Measurements from ENCODE around the gene CDKN2D.

Gene CDKN2D

DNA sequence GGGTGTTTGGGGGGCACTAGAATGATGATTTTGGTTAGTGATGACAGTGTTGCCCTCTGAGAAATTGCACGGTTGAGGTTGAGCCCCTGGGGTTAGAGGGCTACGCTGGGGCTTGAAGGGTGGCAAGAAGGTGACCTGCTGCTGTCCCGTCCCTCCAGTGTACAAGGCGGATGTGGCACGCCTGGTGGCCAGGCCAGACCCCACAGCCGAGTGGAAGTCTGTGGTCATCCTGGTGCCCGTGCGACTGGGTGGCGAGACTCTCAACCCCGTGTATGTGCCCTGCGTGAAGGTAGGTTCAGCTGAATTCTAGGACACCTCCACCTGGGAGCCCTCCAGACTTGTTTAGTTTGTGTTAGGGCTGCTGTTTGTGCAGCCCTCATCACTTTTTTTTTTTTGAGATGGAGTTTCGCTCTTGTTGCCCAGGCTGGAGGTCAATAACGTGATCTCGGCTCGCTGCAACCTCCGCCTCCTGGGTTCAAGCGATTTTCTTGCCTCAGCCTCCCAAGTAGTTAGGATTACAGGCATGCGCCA lies 20.0 kb downstream of the CDKN2D start:
- no peak overlapping the region for H3K4me3 ChIP-seq (ENCODE audit: insufficient read depth, low read length, poor library complexity, severe bottlenecking)
- H3K9ac ChIP-seq (ENCODE audit: low read length): no peak overlapping the region
- no peaks in the 10 kb centered on the region; the same call in 1 of the 2 replicates for H4K20me1 ChIP-seq (ENCODE audit: low read depth, low read length)
- no peaks in the 10 kb centered on the region for H3K27me3 ChIP-seq (ENCODE audit: low read length)
- H3K9me3 ChIP-seq (ENCODE audit: insufficient read depth, low read length): no peaks in the 10 kb centered on the region
- TF ChIP-seq EZH2phosphoT487 (conservative IDR thresholded peaks at IDR 0.05; ENCODE audit: low read length): no peak
- TF ChIP-seq, protein P1, sequence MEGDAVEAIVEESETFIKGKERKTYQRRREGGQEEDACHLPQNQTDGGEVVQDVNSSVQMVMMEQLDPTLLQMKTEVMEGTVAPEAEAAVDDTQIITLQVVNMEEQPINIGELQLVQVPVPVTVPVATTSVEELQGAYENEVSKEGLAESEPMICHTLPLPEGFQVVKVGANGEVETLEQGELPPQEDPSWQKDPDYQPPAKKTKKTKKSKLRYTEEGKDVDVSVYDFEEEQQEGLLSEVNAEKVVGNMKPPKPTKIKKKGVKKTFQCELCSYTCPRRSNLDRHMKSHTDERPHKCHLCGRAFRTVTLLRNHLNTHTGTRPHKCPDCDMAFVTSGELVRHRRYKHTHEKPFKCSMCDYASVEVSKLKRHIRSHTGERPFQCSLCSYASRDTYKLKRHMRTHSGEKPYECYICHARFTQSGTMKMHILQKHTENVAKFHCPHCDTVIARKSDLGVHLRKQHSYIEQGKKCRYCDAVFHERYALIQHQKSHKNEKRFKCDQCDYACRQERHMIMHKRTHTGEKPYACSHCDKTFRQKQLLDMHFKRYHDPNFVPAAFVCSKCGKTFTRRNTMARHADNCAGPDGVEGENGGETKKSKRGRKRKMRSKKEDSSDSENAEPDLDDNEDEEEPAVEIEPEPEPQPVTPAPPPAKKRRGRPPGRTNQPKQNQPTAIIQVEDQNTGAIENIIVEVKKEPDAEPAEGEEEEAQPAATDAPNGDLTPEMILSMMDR (IDR thresholded peaks at IDR 0.05; ENCODE audit: insufficient read depth, low read length, poor library complexity, severe bottlenecking): no peak
- H3K27ac ChIP-seq (ENCODE audit: low read depth, low read length): no peak overlapping the region
- H3K4me2 ChIP-seq (ENCODE audit: low read depth, low read length, poor library complexity, severe bottlenecking): no peak overlapping the region
- H3F3A ChIP-seq (ENCODE audit: insufficient read depth): peaks cover 14% of the 10 kb centered on the region
- H3K9me2 ChIP-seq (replicated peaks; ENCODE audit: insufficient read depth, low read length): no peaks in the 10 kb centered on the region
- H2AFZ ChIP-seq (ENCODE audit: low read depth, low read length, severe bottlenecking): no peak overlapping the region
- peaks cover 3% of the 10 kb centered on the region; the same call in 1 of the 2 replicates for H3K36me3 ChIP-seq (ENCODE audit: low read length)
- peaks cover 7% of the 10 kb centered on the region; the same call in 1 of the 2 replicates for H3K79me2 ChIP-seq (ENCODE audit: insufficient read depth, low read length)

DNA sequence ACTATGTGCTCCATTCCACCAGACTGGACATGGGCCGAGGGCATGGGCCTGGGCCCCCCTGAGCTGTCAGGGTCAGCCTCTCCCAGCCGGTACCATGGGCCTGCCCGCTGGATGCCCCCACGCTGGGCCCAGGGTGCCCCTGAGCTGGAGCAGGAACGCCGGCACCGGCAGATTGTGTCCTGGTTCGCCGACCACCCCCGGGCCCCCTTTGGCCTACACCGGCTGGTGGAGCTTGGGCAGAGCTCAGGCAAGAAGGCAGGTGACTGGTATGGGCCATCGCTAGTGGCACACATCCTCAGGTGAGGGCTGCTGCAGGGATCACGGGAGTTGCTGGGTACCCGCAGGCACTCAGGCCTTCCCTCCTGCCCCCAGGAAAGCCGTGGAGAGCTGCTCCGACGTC lies 22.0 kb downstream of the CDKN2D start:
- no peaks in the 10 kb centered on the region for H3K36me3 ChIP-seq (ENCODE audit: low read length)
- no peaks in the 10 kb centered on the region for H4K20me1 ChIP-seq (ENCODE audit: low read depth, low read length)
- H3F3A ChIP-seq (ENCODE audit: insufficient read depth): peaks cover 10% of the 10 kb centered on the region
- no peaks in the 10 kb centered on the region for H3K9me2 ChIP-seq (replicated peaks; ENCODE audit: insufficient read depth, low read length)
- H3K4me2 ChIP-seq (ENCODE audit: low read depth, low read length, poor library complexity, severe bottlenecking): no peak overlapping the region
- no peaks in the 10 kb centered on the region for H3K27me3 ChIP-seq (ENCODE audit: low read length)
- H3K79me2 ChIP-seq (ENCODE audit: insufficient read depth, low read length): peaks cover 7% of the 10 kb centered on the region; the same call in 1 of the 2 replicates
- H3K4me3 ChIP-seq (ENCODE audit: insufficient read depth, low read length, poor library complexity, severe bottlenecking): no peak overlapping the region
- H3K9me3 ChIP-seq (ENCODE audit: insufficient read depth, low read length): no peaks in the 10 kb centered on the region
- no peak overlapping the region for H3K9ac ChIP-seq (ENCODE audit: low read length)
- H2AFZ ChIP-seq (ENCODE audit: low read depth, low read length, severe bottlenecking): no peak overlapping the region
- H3K27ac ChIP-seq (ENCODE audit: low read depth, low read length): no peak overlapping the region
- TF ChIP-seq EZH2phosphoT487 (conservative IDR thresholded peaks at IDR 0.05; ENCODE audit: low read length): no peak
- TF ChIP-seq, protein P1 (IDR thresholded peaks at IDR 0.05; ENCODE audit: insufficient read depth, low read length, poor library complexity, severe bottlenecking): no peak

DNA sequence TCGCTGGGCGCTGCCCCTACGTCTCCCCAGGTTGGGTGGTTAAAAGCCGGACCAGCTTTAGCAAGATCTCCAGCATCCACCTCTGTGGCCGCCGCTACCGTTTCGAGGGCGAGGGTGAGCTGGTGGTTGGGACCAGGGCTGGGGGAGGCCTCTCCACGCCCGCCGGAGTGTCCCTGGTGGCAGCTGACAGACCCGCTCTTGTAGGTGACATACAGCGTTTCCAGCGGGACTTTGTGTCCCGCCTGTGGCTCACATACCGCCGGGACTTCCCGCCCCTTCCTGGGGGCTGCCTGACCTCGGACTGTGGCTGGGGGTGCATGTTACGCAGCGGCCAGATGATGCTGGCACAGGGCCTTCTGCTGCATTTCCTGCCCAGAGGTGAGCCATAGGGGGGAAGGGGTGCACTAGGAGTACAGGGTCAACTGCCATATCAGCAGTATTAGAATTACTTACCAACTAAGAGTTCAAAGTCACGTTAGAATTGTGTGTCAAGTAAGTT lies 24.0 kb downstream of the CDKN2D start:
- Histone ChIP-seq H3K9me2 (replicated peaks; ENCODE audit: insufficient read depth, low read length) (no peaks in the 10 kb centered on the region), H3K27me3 (ENCODE audit: low read length) (no peaks in the 10 kb centered on the region), H3K27ac (ENCODE audit: low read depth, low read length) (peak overlapping the region; percentile 41; the same call in 1 of the 2 replicates), H3K4me2 (ENCODE audit: low read depth, low read length, poor library complexity, severe bottlenecking) (peak overlapping the region; percentile 74), H3F3A (ENCODE audit: insufficient read depth) (peaks cover 10% of the 10 kb centered on the region), H3K9ac (ENCODE audit: low read length) (peak overlapping the region; percentile 92), H3K79me2 (ENCODE audit: insufficient read depth, low read length) (peaks cover 7% of the 10 kb centered on the region; the same call in 1 of the 2 replicates), H4K20me1 (ENCODE audit: low read depth, low read length) (no peaks in the 10 kb centered on the region), H3K4me3 (ENCODE audit: insufficient read depth, low read length, poor library complexity, severe bottlenecking) (peak overlapping the region; percentile 94), H3K36me3 (ENCODE audit: low read length) (no peaks in the 10 kb centered on the region), H3K9me3 (ENCODE audit: insufficient read depth, low read length) (no peaks in the 10 kb centered on the region), H2AFZ (ENCODE audit: low read depth, low read length, severe bottlenecking) (peak overlapping the region; percentile 90)
- no peak for TF ChIP-seq EZH2phosphoT487 (conservative IDR thresholded peaks at IDR 0.05; ENCODE audit: low read length)
- TF ChIP-seq, protein P1 (IDR thresholded peaks at IDR 0.05; ENCODE audit: insufficient read depth, low read length, poor library complexity, severe bottlenecking): no peak
